ENCODE data around the gene GPR18.
"Not testable (repeated sequence)": the region's sequence is repeated elsewhere in the genome, so short reads cannot be mapped to it uniquely, and the experiment has no call there.

GPR18 gene

GRCh38 chr13:99214232-99214631, 43.9 kb downstream of the GPR18 start:
- peaks cover 0 to 8% of the 10 kb centered on the region in 2 experiments for H3K36me3 ChIP-seq (ENCODE audit: control insufficient read depth in 1 of 2, insufficient read depth in 2 of 2, low read depth in 1 of 2, low read length in 2 of 2)
- H3K79me1 ChIP-seq (replicated peaks; ENCODE audit: low read length, poor library complexity, severe bottlenecking): peaks cover 24% of the 10 kb centered on the region
- no peak overlapping the region for H3K18ac ChIP-seq (ENCODE audit: low read depth in 1 of 2, low read length in 2 of 2)
- H3K4ac ChIP-seq (ENCODE audit: low read depth in 1 of 2, low read length in 2 of 2): no peak overlapping the region
- peaks cover 7% of the 10 kb centered on the region for H3K4me1 ChIP-seq (ENCODE audit: control insufficient read depth, insufficient read depth, low read depth, low read length)
- no peak overlapping the region for H3K4me2 ChIP-seq (ENCODE audit: low read length, poor library complexity, severe bottlenecking)
- no peak overlapping the region for H3K23ac ChIP-seq (ENCODE audit: low read length in 2 of 2)
- no peak for DNase-seq
- no peak overlapping the region for H4K8ac ChIP-seq (ENCODE audit: low read length)
- H2AFZ ChIP-seq (ENCODE audit: low read depth, low read length): no peak overlapping the region
- H2BK12ac ChIP-seq (ENCODE audit: low read length in 2 of 2): no peak overlapping the region
- H4K91ac ChIP-seq (ENCODE audit: low read length): no peak overlapping the region
- no peak overlapping the region for H2AK5ac ChIP-seq (ENCODE audit: low read length, severe bottlenecking)
- no peak overlapping the region for H3K27ac ChIP-seq (ENCODE audit: low read length, poor library complexity, severe bottlenecking)
- no peaks in the 10 kb centered on the region for H3K9me3 ChIP-seq (ENCODE audit: control insufficient read depth, low read length)
- H2BK120ac ChIP-seq (ENCODE audit: low read depth, low read length): no peak overlapping the region
- H3K27me3 ChIP-seq (ENCODE audit: control insufficient read depth in 1 of 2, insufficient read depth in 1 of 2, low read length in 2 of 2): no peaks in the 10 kb centered on the region
- WGBS: 82% methylated on average over 7 of the region's 7 CpGs
- H3K9ac ChIP-seq (ENCODE audit: low read length): no peak overlapping the region
- no peak overlapping the region for H3K4me3 ChIP-seq (ENCODE audit: insufficient read depth in 1 of 2, low read depth in 1 of 2, low read length in 2 of 2)
- H2BK5ac ChIP-seq (ENCODE audit: low read depth, low read length, poor library complexity, severe bottlenecking): no peak overlapping the region
- no peak overlapping the region for H2BK15ac ChIP-seq (ENCODE audit: low read depth, poor library complexity, severe bottlenecking)
- no peak overlapping the region for H3K14ac ChIP-seq (ENCODE audit: low read length in 2 of 2)

DNA sequence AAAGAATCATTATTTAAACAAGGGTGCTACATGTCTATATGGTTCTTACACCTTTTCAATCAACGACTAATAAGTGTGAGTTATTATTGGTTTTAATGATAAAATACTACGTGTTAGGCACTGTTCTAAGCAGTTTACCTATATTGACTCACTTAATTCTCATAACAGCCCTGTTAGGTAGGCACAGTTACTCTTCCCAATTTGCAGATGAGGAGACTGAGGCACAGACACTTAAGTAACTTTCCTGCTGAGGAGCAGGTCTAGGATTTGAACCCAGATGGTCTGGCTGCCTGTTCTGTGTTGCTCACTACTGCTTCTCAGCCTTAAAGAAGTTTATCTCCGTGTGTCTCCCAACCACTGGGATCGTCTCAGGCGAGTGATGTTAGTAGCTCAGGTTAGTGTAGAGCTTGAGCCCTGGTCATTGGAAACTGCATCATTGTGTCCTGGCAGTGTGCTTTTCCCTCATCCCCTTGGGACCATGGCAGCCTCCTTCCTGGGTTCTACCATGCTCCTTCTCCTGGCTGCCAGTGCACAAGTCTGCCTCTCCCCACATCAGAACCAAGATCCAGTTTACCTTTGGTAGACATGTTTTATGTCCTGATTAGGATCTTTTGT, 46.7 kb downstream of the GPR18 start:
- Histone ChIP-seq H3K27me3 (ENCODE audit: control insufficient read depth in 1 of 2, insufficient read depth in 1 of 2, low read length in 2 of 2) (no peaks in the 10 kb centered on the region), H2BK15ac (ENCODE audit: low read depth, poor library complexity, severe bottlenecking) (no peak overlapping the region), H3K14ac (ENCODE audit: low read length in 2 of 2) (no peak overlapping the region), H2BK120ac (ENCODE audit: low read depth, low read length) (no peak overlapping the region), H3K9me3 (ENCODE audit: control insufficient read depth, low read length) (no peaks in the 10 kb centered on the region), H2AFZ (ENCODE audit: low read depth, low read length) (no peak overlapping the region), H3K4me1 (ENCODE audit: control insufficient read depth, insufficient read depth, low read depth, low read length) (peaks cover 3% of the 10 kb centered on the region), H3K79me1 (replicated peaks; ENCODE audit: low read length, poor library complexity, severe bottlenecking) (peaks cover 29% of the 10 kb centered on the region), H3K27ac (ENCODE audit: low read length, poor library complexity, severe bottlenecking) (no peak overlapping the region), H3K9ac (ENCODE audit: low read length) (no peak overlapping the region), H2BK12ac (ENCODE audit: low read length in 2 of 2) (no peak overlapping the region), H3K36me3 (ENCODE audit: control insufficient read depth in 1 of 2, insufficient read depth in 2 of 2, low read depth in 1 of 2, low read length in 2 of 2) (peaks cover 0 to 8% of the 10 kb centered on the region in 2 experiments), H3K23ac (ENCODE audit: low read length in 2 of 2) (no peak overlapping the region), H3K4me2 (ENCODE audit: low read length, poor library complexity, severe bottlenecking) (no peak overlapping the region), H3K18ac (ENCODE audit: low read depth in 1 of 2, low read length in 2 of 2) (no peak overlapping the region), H2BK5ac (ENCODE audit: low read depth, low read length, poor library complexity, severe bottlenecking) (no peak overlapping the region), H2AK5ac (ENCODE audit: low read length, severe bottlenecking) (no peak overlapping the region), H3K4me3 (ENCODE audit: insufficient read depth in 1 of 2, low read depth in 1 of 2, low read length in 2 of 2) (no peak overlapping the region), H3K4ac (ENCODE audit: low read depth in 1 of 2, low read length in 2 of 2) (no peak overlapping the region), H4K8ac (ENCODE audit: low read length) (no peak overlapping the region), H4K91ac (ENCODE audit: low read length) (no peak overlapping the region)
- 94% methylated on average over 4 of the region's 5 CpGs for WGBS
- DNase-seq: no peak

- H2AK5ac ChIP-seq (ENCODE audit: low read length, severe bottlenecking); H3K23ac ChIP-seq (ENCODE audit: low read length in 2 of 2); H3K4me1 ChIP-seq (ENCODE audit: control insufficient read depth, insufficient read depth, low read depth, low read length); H3K4ac ChIP-seq (ENCODE audit: low read depth in 1 of 2, low read length in 2 of 2); H2AFZ ChIP-seq (ENCODE audit: low read depth, low read length); H3K27me3 ChIP-seq (ENCODE audit: control insufficient read depth in 1 of 2, insufficient read depth in 1 of 2, low read length in 2 of 2); H3K4me2 ChIP-seq (ENCODE audit: low read length, poor library complexity, severe bottlenecking); H2BK12ac ChIP-seq (ENCODE audit: low read length in 2 of 2); H2BK5ac ChIP-seq (ENCODE audit: low read depth, low read length, poor library complexity, severe bottlenecking); H4K91ac ChIP-seq (ENCODE audit: low read length); H3K14ac ChIP-seq (ENCODE audit: low read length in 2 of 2); H3K9ac ChIP-seq (ENCODE audit: low read length); H3K4me3 ChIP-seq (ENCODE audit: insufficient read depth in 1 of 2, low read depth in 1 of 2, low read length in 2 of 2); DNase-seq; H2BK15ac ChIP-seq (ENCODE audit: low read depth, poor library complexity, severe bottlenecking); H3K9me3 ChIP-seq (ENCODE audit: control insufficient read depth, low read length); H4K8ac ChIP-seq (ENCODE audit: low read length); H2BK120ac ChIP-seq (ENCODE audit: low read depth, low read length); H3K27ac ChIP-seq (ENCODE audit: low read length, poor library complexity, severe bottlenecking); H3K18ac ChIP-seq (ENCODE audit: low read depth in 1 of 2, low read length in 2 of 2): not testable (repeated sequence)
- Histone ChIP-seq H3K36me3 (ENCODE audit: control insufficient read depth in 1 of 2, insufficient read depth in 2 of 2, low read depth in 1 of 2, low read length in 2 of 2) (peaks cover 8 to 12% of the 10 kb centered on the region in 2 experiments), H3K79me1 (replicated peaks; ENCODE audit: low read length, poor library complexity, severe bottlenecking) (peaks cover 32% of the 10 kb centered on the region)
- WGBS: 96% methylated on average over 9 of the region's 9 CpGs
Observed at GRCh38 chr13:99210627-99211026, 47.6 kb downstream of the GPR18 start.

GRCh38 chr13:99208845-99209527, 49.2 kb downstream of the GPR18 start:
- no peak overlapping the region for H2BK5ac ChIP-seq (ENCODE audit: low read depth, low read length, poor library complexity, severe bottlenecking)
- H3K4me3 ChIP-seq (ENCODE audit: insufficient read depth in 1 of 2, low read depth in 1 of 2, low read length in 2 of 2): no peak overlapping the region
- no peaks in the 10 kb centered on the region for H3K9me3 ChIP-seq (ENCODE audit: control insufficient read depth, low read length)
- peak overlapping the region in 1 of 2 experiments; percentile 84 for H3K14ac ChIP-seq (ENCODE audit: low read length in 2 of 2)
- H3K18ac ChIP-seq (ENCODE audit: low read depth in 1 of 2, low read length in 2 of 2): peak overlapping the region in 1 of 2 experiments; percentile 19
- no peak overlapping the region for H2BK15ac ChIP-seq (ENCODE audit: low read depth, poor library complexity, severe bottlenecking)
- H2BK120ac ChIP-seq (ENCODE audit: low read depth, low read length): no peak overlapping the region
- DNase-seq: no peak
- H4K91ac ChIP-seq (ENCODE audit: low read length): no peak overlapping the region
- no peak overlapping the region for H3K4ac ChIP-seq (ENCODE audit: low read depth in 1 of 2, low read length in 2 of 2)
- H2BK12ac ChIP-seq (ENCODE audit: low read length in 2 of 2): peak overlapping the region in 1 of 2 experiments; percentile 19
- peak overlapping the region in 1 of 2 experiments; percentile 83 for H3K23ac ChIP-seq (ENCODE audit: low read length in 2 of 2)
- no peak overlapping the region for H2AK5ac ChIP-seq (ENCODE audit: low read length, severe bottlenecking)
- no peaks in the 10 kb centered on the region for H3K27me3 ChIP-seq (ENCODE audit: control insufficient read depth in 1 of 2, insufficient read depth in 1 of 2, low read length in 2 of 2)
- no peak overlapping the region for H3K27ac ChIP-seq (ENCODE audit: low read length, poor library complexity, severe bottlenecking)
- no peak overlapping the region for H3K9ac ChIP-seq (ENCODE audit: low read length)
- peaks cover 3% of the 10 kb centered on the region for H3K4me1 ChIP-seq (ENCODE audit: control insufficient read depth, insufficient read depth, low read depth, low read length)
- H2AFZ ChIP-seq (ENCODE audit: low read depth, low read length): no peak overlapping the region
- peaks cover 39% of the 10 kb centered on the region for H3K79me1 ChIP-seq (replicated peaks; ENCODE audit: low read length, poor library complexity, severe bottlenecking)
- peaks cover 8 to 11% of the 10 kb centered on the region in 2 experiments for H3K36me3 ChIP-seq (ENCODE audit: control insufficient read depth in 1 of 2, insufficient read depth in 2 of 2, low read depth in 1 of 2, low read length in 2 of 2)
- no peak overlapping the region for H3K4me2 ChIP-seq (ENCODE audit: low read length, poor library complexity, severe bottlenecking)
- H4K8ac ChIP-seq (ENCODE audit: low read length): no peak overlapping the region
- 82% methylated on average over 8 of the region's 8 CpGs for WGBS

All from mesenchymal stem cell (in vitro differentiated cells and primary cell).